GM23248 (cell line): ENCODE results near the gene RPL5.

Source experiments
- EZH2 ChIP-seq: fragments of 200-600 bp; sonication (generic); IDR thresholded peaks from 2 replicates; pipeline ENCODE4 v1.6.1; 2018; ENCODE audit warnings: antibody characterized with exemption, mild to moderate bottlenecking; ENCODE audit not compliant: insufficient read depth, poor library complexity, severe bottlenecking
- EZH2phosphoT487 ChIP-seq: fragments of 200-600 bp; sonication (generic); IDR thresholded peaks from 2 replicates; pipeline ENCODE4 v1.6.1; 2018; ENCODE audit warnings: antibody characterized with exemption, moderate library complexity, mild to moderate bottlenecking, low read depth; ENCODE audit not compliant: insufficient read depth

GRCh38 chr1:92870591-92870990 is 38.8 kb downstream of the RPL5 start:
- TF ChIP-seq EZH2phosphoT487 (no peak), EZH2 (no peak)
